Ovary (tissue), 3 donors: ENCODE results near the gene STK33.

ENCODE experiments used
- EP300 ChIP-seq: sonication (generic); formaldehyde crosslinking; IDR thresholded peaks from one replicate; pipeline ENCODE4 v1.6.1; 2017; ENCODE audit warnings: antibody characterized with exemption
- POLR2A ChIP-seq: fragments of 450-650 bp; IDR thresholded peaks from one replicate; pipeline ENCODE4 v1.6.1; 2017; ENCODE audit warnings: antibody characterized with exemption, mild to moderate bottlenecking, moderate library complexity
- TF ChIP-seq, protein P1 (sequence below), 3 donors: fragments of 450-650 bp in 2 of 3; fragments of 200-600 bp in 1 of 3; IDR thresholded peaks; one replicate each; pipeline versions ENCODE4 v1.5.1 to v1.8.0; 2016 to 2022; ENCODE audit warnings: antibody characterized with exemption in 3 of 3, mild to moderate bottlenecking in 1 of 3
- donor health status: DM: no; HTN: no; CAD: no.

DNA sequence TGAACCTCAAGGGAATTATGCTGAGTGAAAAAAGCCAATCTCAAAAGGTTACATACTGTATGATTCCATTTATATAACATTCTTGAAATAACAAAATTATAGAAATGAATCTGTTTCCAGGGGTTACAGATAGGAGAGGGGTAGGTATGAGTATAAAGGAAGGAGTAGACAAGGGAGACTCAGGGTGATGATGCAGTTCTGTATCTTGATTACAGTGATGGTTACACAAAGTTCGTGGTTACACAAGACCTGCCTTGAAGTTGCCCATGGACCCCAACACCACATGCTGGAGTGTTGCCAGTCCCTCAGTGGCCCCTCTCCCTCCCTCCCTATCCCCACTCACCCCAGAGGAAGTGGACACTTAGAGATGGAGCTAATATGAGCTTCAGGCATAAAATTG, 20.3 kb downstream of the STK33 start:
- TF ChIP-seq, protein P1, sequence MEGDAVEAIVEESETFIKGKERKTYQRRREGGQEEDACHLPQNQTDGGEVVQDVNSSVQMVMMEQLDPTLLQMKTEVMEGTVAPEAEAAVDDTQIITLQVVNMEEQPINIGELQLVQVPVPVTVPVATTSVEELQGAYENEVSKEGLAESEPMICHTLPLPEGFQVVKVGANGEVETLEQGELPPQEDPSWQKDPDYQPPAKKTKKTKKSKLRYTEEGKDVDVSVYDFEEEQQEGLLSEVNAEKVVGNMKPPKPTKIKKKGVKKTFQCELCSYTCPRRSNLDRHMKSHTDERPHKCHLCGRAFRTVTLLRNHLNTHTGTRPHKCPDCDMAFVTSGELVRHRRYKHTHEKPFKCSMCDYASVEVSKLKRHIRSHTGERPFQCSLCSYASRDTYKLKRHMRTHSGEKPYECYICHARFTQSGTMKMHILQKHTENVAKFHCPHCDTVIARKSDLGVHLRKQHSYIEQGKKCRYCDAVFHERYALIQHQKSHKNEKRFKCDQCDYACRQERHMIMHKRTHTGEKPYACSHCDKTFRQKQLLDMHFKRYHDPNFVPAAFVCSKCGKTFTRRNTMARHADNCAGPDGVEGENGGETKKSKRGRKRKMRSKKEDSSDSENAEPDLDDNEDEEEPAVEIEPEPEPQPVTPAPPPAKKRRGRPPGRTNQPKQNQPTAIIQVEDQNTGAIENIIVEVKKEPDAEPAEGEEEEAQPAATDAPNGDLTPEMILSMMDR (IDR thresholded peaks at IDR 0.05): no peak
- TF ChIP-seq POLR2A (no peak), EP300 (no peak)
